Keratinocyte (primary cell): Measurements from ENCODE around the gene SKA2. TPM values are rescaled to one million over a fixed set of nuclear protein-coding genes. Genes with fewer than 3 reads are reported as not detected.

ENCODE experiments used
- DNase-seq: peaks from one replicate; pipeline ENCODE4 v3.0.0-alpha.2; 2011; ENCODE audit warnings: low read depth, missing footprints, low spot score
- FAIRE-seq: peaks from 2 replicates; lab custom pipeline; 2011; peaks lifted over from hg19 to GRCh38; lab: Jason Lieb, UNC
- H2AFZ ChIP-seq: 2 replicates; pipeline ENCODE4 v1.6.0; 2012; ENCODE audit warnings: low read length, control low read depth, inconsistent platforms; ENCODE audit not compliant: control insufficient read depth
- H3K27ac ChIP-seq: 2 replicates; pipeline ENCODE4 v1.5.1; 2011; ENCODE audit warnings: low read length; ENCODE audit not compliant: control insufficient read depth, insufficient read depth
- H3K27me3 ChIP-seq: 3 replicates; pipeline ENCODE4 v1.6.0; 2011; ENCODE audit warnings: low read length; ENCODE audit not compliant: control insufficient read depth, insufficient read depth; ENCODE audit errors: extremely low read depth
- H3K36me3 ChIP-seq, 2 experiments: 2 replicates in 1 of 2; 3 replicates in 1 of 2; pipeline ENCODE4 v1.5.1; 2011; ENCODE audit warnings: low read length in 2 of 2, mild to moderate bottlenecking in 1 of 2; ENCODE audit not compliant: control insufficient read depth in 2 of 2, insufficient read depth in 2 of 2; ENCODE audit errors: extremely low read depth in 1 of 2
- H3K4me1 ChIP-seq: 3 replicates; pipeline ENCODE4 v1.5.1; 2011; ENCODE audit warnings: low read length; ENCODE audit not compliant: control insufficient read depth, insufficient read depth; ENCODE audit errors: extremely low read depth
- H3K4me2 ChIP-seq: 3 replicates; pipeline ENCODE4 v1.6.0; 2011; ENCODE audit warnings: low read depth, low read length; ENCODE audit not compliant: control insufficient read depth, insufficient read depth; ENCODE audit errors: extremely low read depth
- H3K4me3 ChIP-seq, 3 experiments: fragments of 200-600 bp in 1 of 3; sonication (generic) in 1 of 3; 2 replicates in 2 of 3; 3 replicates in 1 of 3; pipeline ENCODE4 v1.5.1; 2011 to 2016; ENCODE audit warnings: low read length in 3 of 3, mild to moderate bottlenecking in 3 of 3, control low read depth in 2 of 3, inconsistent platforms in 1 of 3, low read depth in 1 of 3, mixed read lengths in 1 of 3, mixed run types in 1 of 3, moderate library complexity in 1 of 3; ENCODE audit not compliant: control insufficient read depth in 2 of 3, insufficient read depth in 2 of 3; ENCODE audit errors: extremely low read depth in 1 of 3
- H3K79me2 ChIP-seq: 2 replicates; pipeline ENCODE4 v1.6.0; 2012; ENCODE audit warnings: low read length; ENCODE audit not compliant: control insufficient read depth, insufficient read depth
- H3K9ac ChIP-seq: 3 replicates; pipeline ENCODE4 v1.6.0; 2011; ENCODE audit warnings: low read length; ENCODE audit not compliant: control insufficient read depth, insufficient read depth; ENCODE audit errors: extremely low read depth
- H3K9me1 ChIP-seq: 3 replicates; pipeline ENCODE4 v1.6.0; 2011; ENCODE audit warnings: low read length; ENCODE audit not compliant: control insufficient read depth, insufficient read depth; ENCODE audit errors: extremely low read depth
- H3K9me3 ChIP-seq: 2 replicates; pipeline ENCODE4 v1.5.1; 2012; ENCODE audit warnings: low read depth, low read length; ENCODE audit not compliant: control insufficient read depth
- H4K20me1 ChIP-seq: 3 replicates; pipeline ENCODE4 v1.6.0; 2011; ENCODE audit warnings: low read length; ENCODE audit not compliant: control insufficient read depth, insufficient read depth; ENCODE audit errors: extremely low read depth
- EZH2 ChIP-seq: IDR thresholded peaks from one replicate; pipeline ENCODE4 v1.6.1; 2012; ENCODE audit warnings: inconsistent platforms, mild to moderate bottlenecking, low read length, moderate library complexity
- dilution Hi-C: fragments of 300-500 bp; cut with MboI; formaldehyde crosslinking; loops from one replicate; pipeline ENCODE4 v1.7.0; 2020; ENCODE audit warnings: low sequenced_read_pairs; ENCODE audit not compliant: extremely low pct_ligation_motif_present
- polyA plus RNA-seq, 5 experiments: library from polyadenylated mRNA; depleted of rRNA in 3 of 5; stranded (reverse) in 3 of 5; stranded (forward) in 1 of 5; unstranded in 1 of 5; fragments of >200 nt; gene quantifications; 1 replicate in 1 of 5; 2 replicates in 3 of 5; 3 replicates in 1 of 5; pipeline versions ENCODE4 v1.2.1 to v1.2.3, GENCODE V29; 2011 to 2012; ENCODE audit warnings: missing spikeins in 2 of 5, low read depth in 1 of 5, low replicate concordance in 1 of 5
- TF ChIP-seq, protein P1 (sequence below), 3 experiments: IDR thresholded peaks in 1 of 3; conservative IDR thresholded peaks in 1 of 3; optimal IDR thresholded peaks in 1 of 3; 2 replicates in 2 of 3; 3 replicates in 1 of 3; pipeline versions ENCODE3 to v1.5.1; 2011; ENCODE audit warnings: low read length in 3 of 3, mild to moderate bottlenecking in 3 of 3, moderate library complexity in 2 of 3, control low read depth in 1 of 3, inconsistent platforms in 1 of 3; ENCODE audit not compliant: insufficient read depth in 2 of 3; ENCODE audit errors: extremely low read depth in 1 of 3

Gene SKA2
- polyA plus RNA-seq, 1 donor (not counting 4 experiments of a cell fraction or from before 2014, with no cell fraction given), result 52.8 TPM

DNA sequence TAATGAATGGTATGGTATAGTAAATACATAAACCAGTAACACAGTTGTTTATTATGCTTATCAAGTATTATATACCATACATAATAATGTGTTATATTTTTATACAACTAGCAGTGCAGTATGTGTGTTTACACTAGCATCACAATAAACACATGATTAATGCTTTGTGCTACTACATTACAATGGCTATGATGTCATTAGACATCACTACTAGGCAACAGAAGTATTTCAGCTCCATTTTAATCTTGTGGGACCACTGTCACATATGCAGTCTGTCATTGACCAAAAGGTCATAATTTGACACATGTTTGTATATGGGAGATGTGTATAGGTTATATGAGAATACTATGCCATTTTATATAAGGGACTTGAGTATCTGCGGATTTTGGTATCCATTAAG lies 81.0 kb downstream of the SKA2 start:
- Histone ChIP-seq H3K9ac (no peak overlapping the region), H3K4me1 (no peaks in the 10 kb centered on the region), H3K79me2 (no peaks in the 10 kb centered on the region), H3K27ac (peak overlapping the region; percentile 62), H3K27me3 (no peaks in the 10 kb centered on the region), H4K20me1 (no peaks in the 10 kb centered on the region), H3K36me3 (peaks cover 0 to 8% of the 10 kb centered on the region in 2 experiments), H3K9me3 (no peaks in the 10 kb centered on the region), H2AFZ (no peak overlapping the region), H3K4me2 (no peak overlapping the region), H3K4me3 (no peak overlapping the region), H3K9me1 (no peaks in the 10 kb centered on the region)
- dilution Hi-C loops, result no loop called here
- DNase-seq (no peak), FAIRE-seq (no peak)
- TF ChIP-seq, protein P1, sequence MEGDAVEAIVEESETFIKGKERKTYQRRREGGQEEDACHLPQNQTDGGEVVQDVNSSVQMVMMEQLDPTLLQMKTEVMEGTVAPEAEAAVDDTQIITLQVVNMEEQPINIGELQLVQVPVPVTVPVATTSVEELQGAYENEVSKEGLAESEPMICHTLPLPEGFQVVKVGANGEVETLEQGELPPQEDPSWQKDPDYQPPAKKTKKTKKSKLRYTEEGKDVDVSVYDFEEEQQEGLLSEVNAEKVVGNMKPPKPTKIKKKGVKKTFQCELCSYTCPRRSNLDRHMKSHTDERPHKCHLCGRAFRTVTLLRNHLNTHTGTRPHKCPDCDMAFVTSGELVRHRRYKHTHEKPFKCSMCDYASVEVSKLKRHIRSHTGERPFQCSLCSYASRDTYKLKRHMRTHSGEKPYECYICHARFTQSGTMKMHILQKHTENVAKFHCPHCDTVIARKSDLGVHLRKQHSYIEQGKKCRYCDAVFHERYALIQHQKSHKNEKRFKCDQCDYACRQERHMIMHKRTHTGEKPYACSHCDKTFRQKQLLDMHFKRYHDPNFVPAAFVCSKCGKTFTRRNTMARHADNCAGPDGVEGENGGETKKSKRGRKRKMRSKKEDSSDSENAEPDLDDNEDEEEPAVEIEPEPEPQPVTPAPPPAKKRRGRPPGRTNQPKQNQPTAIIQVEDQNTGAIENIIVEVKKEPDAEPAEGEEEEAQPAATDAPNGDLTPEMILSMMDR (optimal IDR thresholded peaks at IDR 0.05 in 1 of 3, IDR thresholded peaks at IDR 0.05 in 1 of 3, conservative IDR thresholded peaks at IDR 0.05 in 1 of 3; ENCODE audit: extremely low read depth in 1 of 3, insufficient read depth in 2 of 3, low read length in 3 of 3), result no peak
- TF ChIP-seq EZH2, result no peak

DNA sequence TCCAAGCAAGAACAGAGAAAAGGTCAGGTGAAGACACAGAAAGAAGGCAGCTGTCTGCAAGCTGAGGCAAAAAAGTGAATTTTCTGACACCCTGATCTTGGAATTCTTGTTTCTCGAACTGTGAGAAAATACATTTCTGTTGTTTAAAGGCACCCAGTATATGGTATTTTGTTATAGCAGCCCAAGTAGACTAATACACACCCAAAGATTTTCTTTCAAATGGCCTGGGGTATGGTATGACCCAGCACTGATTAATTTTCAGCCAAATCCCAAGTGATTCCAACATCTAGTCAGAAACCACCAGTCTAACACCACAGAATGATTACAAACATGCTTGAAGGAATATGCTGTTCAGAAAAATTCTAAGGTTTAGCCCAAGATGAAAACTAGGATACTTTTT lies 85.1 kb downstream of the SKA2 start:
- dilution Hi-C loops, result no loop called here
- Histone ChIP-seq H3K9me3 (no peaks in the 10 kb centered on the region), H3K79me2 (no peaks in the 10 kb centered on the region), H2AFZ (no peak overlapping the region), H3K9ac (no peak overlapping the region), H3K36me3 (peaks cover 0 to 8% of the 10 kb centered on the region in 2 experiments), H3K27me3 (no peaks in the 10 kb centered on the region), H3K27ac (no peak overlapping the region), H3K9me1 (no peaks in the 10 kb centered on the region), H4K20me1 (no peaks in the 10 kb centered on the region), H3K4me1 (no peaks in the 10 kb centered on the region), H3K4me2 (no peak overlapping the region), H3K4me3 (no peak overlapping the region)
- no peak for FAIRE-seq
- no peak for TF ChIP-seq EZH2
- TF ChIP-seq, protein P1 (optimal IDR thresholded peaks at IDR 0.05 in 1 of 3, IDR thresholded peaks at IDR 0.05 in 1 of 3, conservative IDR thresholded peaks at IDR 0.05 in 1 of 3; ENCODE audit: extremely low read depth in 1 of 3, insufficient read depth in 2 of 3, low read length in 3 of 3), result no peak
- DNase-seq, result no peak
